ENCODE measurements around the gene RAP2A. TPM values are rescaled to one million over a fixed set of nuclear protein-coding genes. Genes with fewer than 3 reads are reported as not detected.

RAP2A gene
- total and polyA plus RNA-seq, 9 of the 15 experiments (the other 6 are each of a cell fraction or from before 2014, with no cell fraction given) = 1.8 to 11.7 (median 5.6) TPM

DNA sequence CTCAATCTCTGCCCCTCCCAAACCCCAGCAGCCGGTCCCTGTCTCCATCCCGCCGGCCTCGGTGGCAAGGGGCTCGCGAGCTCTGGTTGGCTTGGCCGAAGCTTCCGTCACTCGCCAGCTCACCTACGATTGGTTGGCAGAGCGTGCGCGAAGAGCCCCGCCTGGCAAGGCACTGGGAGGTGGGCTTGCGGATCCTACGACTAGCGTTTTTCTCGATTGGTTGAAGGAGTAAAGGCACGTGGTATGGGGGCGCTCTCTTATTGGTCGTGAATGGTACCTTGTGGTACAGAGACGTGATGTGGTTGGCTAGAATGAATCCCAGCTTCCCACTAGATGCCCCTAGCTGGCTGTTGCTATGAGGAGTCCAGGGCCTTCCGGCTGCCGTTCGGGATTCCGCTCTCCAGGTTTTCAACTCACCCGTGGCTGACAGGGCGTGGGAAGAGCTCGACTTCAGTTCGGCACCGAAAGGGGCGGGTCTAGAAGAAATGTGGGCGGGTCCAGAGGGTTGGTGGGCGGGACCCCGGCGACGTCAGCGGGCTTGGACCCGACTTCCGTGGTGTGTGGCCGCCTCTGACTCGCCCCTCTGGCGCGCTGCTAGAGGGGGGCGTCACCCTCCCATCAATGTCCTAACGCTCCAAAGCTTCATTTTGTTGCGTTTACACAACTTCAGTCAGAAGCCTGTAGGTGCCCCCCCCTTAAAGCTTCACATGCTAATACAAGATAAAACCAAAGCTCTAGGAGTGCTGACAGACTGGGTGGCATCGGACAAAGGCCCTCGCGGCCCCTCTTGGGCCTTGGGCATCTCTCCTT is 847 bp upstream of the RAP2A start (continued):
- TF ChIP-seq, protein P1, sequence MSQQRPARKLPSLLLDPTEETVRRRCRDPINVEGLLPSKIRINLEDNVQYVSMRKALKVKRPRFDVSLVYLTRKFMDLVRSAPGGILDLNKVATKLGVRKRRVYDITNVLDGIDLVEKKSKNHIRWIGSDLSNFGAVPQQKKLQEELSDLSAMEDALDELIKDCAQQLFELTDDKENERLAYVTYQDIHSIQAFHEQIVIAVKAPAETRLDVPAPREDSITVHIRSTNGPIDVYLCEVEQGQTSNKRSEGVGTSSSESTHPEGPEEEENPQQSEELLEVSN (IDR thresholded peaks at IDR 0.05; ENCODE audit: borderline replicate concordance in 1 of 2, extremely low read depth in 1 of 2, insufficient read depth in 1 of 2, insufficient read length in 1 of 2, low read depth in 1 of 2, low read length in 1 of 2, poor library complexity in 1 of 2, severe bottlenecking in 1 of 2) = peak in 1 of 2 experiments; percentile 40
- TF ChIP-seq ZFP1 (CRISPR knock-in tag; IDR thresholded peaks at IDR 0.05) = no peak
- TF ChIP-seq, protein P2, sequence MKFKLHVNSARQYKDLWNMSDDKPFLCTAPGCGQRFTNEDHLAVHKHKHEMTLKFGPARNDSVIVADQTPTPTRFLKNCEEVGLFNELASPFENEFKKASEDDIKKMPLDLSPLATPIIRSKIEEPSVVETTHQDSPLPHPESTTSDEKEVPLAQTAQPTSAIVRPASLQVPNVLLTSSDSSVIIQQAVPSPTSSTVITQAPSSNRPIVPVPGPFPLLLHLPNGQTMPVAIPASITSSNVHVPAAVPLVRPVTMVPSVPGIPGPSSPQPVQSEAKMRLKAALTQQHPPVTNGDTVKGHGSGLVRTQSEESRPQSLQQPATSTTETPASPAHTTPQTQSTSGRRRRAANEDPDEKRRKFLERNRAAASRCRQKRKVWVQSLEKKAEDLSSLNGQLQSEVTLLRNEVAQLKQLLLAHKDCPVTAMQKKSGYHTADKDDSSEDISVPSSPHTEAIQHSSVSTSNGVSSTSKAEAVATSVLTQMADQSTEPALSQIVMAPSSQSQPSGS (CRISPR knock-in tag; IDR thresholded peaks at IDR 0.05) = no peak
- TF ChIP-seq MIER1 (IDR thresholded peaks at IDR 0.05; ENCODE audit: low read depth) = no peak
- TF ChIP-seq, protein P3, sequence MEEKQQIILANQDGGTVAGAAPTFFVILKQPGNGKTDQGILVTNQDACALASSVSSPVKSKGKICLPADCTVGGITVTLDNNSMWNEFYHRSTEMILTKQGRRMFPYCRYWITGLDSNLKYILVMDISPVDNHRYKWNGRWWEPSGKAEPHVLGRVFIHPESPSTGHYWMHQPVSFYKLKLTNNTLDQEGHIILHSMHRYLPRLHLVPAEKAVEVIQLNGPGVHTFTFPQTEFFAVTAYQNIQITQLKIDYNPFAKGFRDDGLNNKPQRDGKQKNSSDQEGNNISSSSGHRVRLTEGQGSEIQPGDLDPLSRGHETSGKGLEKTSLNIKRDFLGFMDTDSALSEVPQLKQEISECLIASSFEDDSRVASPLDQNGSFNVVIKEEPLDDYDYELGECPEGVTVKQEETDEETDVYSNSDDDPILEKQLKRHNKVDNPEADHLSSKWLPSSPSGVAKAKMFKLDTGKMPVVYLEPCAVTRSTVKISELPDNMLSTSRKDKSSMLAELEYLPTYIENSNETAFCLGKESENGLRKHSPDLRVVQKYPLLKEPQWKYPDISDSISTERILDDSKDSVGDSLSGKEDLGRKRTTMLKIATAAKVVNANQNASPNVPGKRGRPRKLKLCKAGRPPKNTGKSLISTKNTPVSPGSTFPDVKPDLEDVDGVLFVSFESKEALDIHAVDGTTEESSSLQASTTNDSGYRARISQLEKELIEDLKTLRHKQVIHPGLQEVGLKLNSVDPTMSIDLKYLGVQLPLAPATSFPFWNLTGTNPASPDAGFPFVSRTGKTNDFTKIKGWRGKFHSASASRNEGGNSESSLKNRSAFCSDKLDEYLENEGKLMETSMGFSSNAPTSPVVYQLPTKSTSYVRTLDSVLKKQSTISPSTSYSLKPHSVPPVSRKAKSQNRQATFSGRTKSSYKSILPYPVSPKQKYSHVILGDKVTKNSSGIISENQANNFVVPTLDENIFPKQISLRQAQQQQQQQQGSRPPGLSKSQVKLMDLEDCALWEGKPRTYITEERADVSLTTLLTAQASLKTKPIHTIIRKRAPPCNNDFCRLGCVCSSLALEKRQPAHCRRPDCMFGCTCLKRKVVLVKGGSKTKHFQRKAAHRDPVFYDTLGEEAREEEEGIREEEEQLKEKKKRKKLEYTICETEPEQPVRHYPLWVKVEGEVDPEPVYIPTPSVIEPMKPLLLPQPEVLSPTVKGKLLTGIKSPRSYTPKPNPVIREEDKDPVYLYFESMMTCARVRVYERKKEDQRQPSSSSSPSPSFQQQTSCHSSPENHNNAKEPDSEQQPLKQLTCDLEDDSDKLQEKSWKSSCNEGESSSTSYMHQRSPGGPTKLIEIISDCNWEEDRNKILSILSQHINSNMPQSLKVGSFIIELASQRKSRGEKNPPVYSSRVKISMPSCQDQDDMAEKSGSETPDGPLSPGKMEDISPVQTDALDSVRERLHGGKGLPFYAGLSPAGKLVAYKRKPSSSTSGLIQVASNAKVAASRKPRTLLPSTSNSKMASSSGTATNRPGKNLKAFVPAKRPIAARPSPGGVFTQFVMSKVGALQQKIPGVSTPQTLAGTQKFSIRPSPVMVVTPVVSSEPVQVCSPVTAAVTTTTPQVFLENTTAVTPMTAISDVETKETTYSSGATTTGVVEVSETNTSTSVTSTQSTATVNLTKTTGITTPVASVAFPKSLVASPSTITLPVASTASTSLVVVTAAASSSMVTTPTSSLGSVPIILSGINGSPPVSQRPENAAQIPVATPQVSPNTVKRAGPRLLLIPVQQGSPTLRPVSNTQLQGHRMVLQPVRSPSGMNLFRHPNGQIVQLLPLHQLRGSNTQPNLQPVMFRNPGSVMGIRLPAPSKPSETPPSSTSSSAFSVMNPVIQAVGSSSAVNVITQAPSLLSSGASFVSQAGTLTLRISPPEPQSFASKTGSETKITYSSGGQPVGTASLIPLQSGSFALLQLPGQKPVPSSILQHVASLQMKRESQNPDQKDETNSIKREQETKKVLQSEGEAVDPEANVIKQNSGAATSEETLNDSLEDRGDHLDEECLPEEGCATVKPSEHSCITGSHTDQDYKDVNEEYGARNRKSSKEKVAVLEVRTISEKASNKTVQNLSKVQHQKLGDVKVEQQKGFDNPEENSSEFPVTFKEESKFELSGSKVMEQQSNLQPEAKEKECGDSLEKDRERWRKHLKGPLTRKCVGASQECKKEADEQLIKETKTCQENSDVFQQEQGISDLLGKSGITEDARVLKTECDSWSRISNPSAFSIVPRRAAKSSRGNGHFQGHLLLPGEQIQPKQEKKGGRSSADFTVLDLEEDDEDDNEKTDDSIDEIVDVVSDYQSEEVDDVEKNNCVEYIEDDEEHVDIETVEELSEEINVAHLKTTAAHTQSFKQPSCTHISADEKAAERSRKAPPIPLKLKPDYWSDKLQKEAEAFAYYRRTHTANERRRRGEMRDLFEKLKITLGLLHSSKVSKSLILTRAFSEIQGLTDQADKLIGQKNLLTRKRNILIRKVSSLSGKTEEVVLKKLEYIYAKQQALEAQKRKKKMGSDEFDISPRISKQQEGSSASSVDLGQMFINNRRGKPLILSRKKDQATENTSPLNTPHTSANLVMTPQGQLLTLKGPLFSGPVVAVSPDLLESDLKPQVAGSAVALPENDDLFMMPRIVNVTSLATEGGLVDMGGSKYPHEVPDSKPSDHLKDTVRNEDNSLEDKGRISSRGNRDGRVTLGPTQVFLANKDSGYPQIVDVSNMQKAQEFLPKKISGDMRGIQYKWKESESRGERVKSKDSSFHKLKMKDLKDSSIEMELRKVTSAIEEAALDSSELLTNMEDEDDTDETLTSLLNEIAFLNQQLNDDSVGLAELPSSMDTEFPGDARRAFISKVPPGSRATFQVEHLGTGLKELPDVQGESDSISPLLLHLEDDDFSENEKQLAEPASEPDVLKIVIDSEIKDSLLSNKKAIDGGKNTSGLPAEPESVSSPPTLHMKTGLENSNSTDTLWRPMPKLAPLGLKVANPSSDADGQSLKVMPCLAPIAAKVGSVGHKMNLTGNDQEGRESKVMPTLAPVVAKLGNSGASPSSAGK (IDR thresholded peaks at IDR 0.05) = peak; percentile 32; the same call in 1 of the 2 replicates
- TF ChIP-seq MAFG (tag; conservative IDR thresholded peaks at IDR 0.05) = no peak
- no peak for TF ChIP-seq ESRRA (IDR thresholded peaks at IDR 0.05; ENCODE audit: borderline replicate concordance, low read depth)
- TF ChIP-seq ATF1 (CRISPR knock-in tag; IDR thresholded peaks at IDR 0.05) = peak; percentile 14; the same call in 1 of the 2 replicates
- peak; percentile 89 for TF ChIP-seq ATF1 (tag; IDR thresholded peaks at IDR 0.05)
- TF ChIP-seq TAF7 (tag; IDR thresholded peaks at IDR 0.05) = no peak
- no peak for TF ChIP-seq NR2C2 (CRISPR knock-in tag; IDR thresholded peaks at IDR 0.05)
- TF ChIP-seq NR2C2 (tag; IDR thresholded peaks at IDR 0.05) = 0 out of 2 replicates have a peak, but pooled peaks have one; percentile 22
- peak; percentile 69; the same call in 1 of the 2 replicates for TF ChIP-seq POLR2A (conservative IDR thresholded peaks at IDR 0.05)
- 0 out of 2 replicates have a peak, but pooled peaks have one; percentile 37 for TF ChIP-seq ZNF282 (CRISPR knock-in tag; IDR thresholded peaks at IDR 0.05)
